Transverse colon (tissue), 4 donors: Measurements from ENCODE around the gene KCNH6.

Experiments used
- EP300 ChIP-seq: sonication (generic); formaldehyde crosslinking; IDR thresholded peaks from one replicate; pipeline ENCODE4 v1.6.1; 2017; ENCODE audit warnings: antibody characterized with exemption, low read depth
- POLR2A ChIP-seq: fragments of 450-650 bp; IDR thresholded peaks from one replicate; pipeline ENCODE4 v1.6.1; 2016; ENCODE audit warnings: antibody characterized with exemption, mild to moderate bottlenecking, moderate library complexity
- POLR2AphosphoS5 ChIP-seq, 3 donors: sonication (generic); formaldehyde crosslinking; IDR thresholded peaks; one replicate each; pipeline ENCODE4 v1.6.1; 2016; ENCODE audit warnings: antibody characterized with exemption in 3 of 3
- TF ChIP-seq, protein P1 (sequence below), 5 experiments: fragments of 200-600 bp in 3 of 5; fragments of 450-650 bp in 2 of 5; sonication (generic) in 3 of 5; IDR thresholded peaks; 1 replicate in 2 of 5; 2 replicates in 3 of 5; pipeline ENCODE4 v1.5.1; 2016 to 2017; ENCODE audit warnings: antibody characterized with exemption in 5 of 5, inconsistent platforms in 3 of 5, mild to moderate bottlenecking in 2 of 5, moderate library complexity in 1 of 5

DNA sequence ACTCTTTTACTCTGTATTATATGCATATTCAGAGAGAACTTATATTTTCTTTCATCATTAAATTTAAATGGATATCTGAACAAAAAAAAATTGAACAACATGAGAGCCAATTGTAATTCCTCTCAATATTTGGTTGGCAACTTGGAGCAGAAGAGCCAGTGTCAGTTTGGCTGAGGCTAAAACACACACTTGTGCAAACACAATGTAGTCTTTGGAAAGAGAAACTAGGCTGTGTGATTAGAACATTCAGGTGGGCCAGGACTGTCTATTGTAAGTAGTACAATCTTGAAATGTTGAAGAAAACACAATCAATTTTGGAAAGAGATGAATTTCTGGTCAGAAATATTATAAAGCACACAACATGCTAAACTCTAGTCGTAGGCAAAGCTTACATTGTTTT, 44.1 kb downstream of the KCNH6 start:
- TF ChIP-seq POLR2A (no peak), EP300 (no peak), POLR2AphosphoS5 (IDR thresholded peaks at IDR 0.05) (no peak)
- TF ChIP-seq, protein P1, sequence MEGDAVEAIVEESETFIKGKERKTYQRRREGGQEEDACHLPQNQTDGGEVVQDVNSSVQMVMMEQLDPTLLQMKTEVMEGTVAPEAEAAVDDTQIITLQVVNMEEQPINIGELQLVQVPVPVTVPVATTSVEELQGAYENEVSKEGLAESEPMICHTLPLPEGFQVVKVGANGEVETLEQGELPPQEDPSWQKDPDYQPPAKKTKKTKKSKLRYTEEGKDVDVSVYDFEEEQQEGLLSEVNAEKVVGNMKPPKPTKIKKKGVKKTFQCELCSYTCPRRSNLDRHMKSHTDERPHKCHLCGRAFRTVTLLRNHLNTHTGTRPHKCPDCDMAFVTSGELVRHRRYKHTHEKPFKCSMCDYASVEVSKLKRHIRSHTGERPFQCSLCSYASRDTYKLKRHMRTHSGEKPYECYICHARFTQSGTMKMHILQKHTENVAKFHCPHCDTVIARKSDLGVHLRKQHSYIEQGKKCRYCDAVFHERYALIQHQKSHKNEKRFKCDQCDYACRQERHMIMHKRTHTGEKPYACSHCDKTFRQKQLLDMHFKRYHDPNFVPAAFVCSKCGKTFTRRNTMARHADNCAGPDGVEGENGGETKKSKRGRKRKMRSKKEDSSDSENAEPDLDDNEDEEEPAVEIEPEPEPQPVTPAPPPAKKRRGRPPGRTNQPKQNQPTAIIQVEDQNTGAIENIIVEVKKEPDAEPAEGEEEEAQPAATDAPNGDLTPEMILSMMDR (IDR thresholded peaks at IDR 0.05), result no peak
